Uterus (tissue), 4 donors: ENCODE data around the gene GPR155. TPM values are rescaled to one million over a fixed set of nuclear protein-coding genes. Genes with fewer than 3 reads are reported as not detected.

Experiments used
- DNase-seq, 2 donors: peaks; one replicate each; pipeline ENCODE4 v3.0.0-alpha.2; 2019 to 2020
- H3K27ac ChIP-seq, 2 donors: fragments of 200-600 bp; sonication (generic); 1 replicate in 1 of 2; 2 replicates in 1 of 2; pipeline ENCODE4 v1.5.1; 2016 to 2018
- H3K27me3 ChIP-seq, 2 donors: fragments of 200-600 bp; sonication (generic); one replicate each; pipeline ENCODE4 v1.5.1; 2018 to 2019; ENCODE audit warnings: control low read depth in 1 of 2
- H3K36me3 ChIP-seq, 2 donors: fragments of 200-600 bp; sonication (generic); one replicate each; pipeline ENCODE4 v1.5.1; 2019; ENCODE audit warnings: control low read depth in 1 of 2
- H3K4me1 ChIP-seq, 2 donors: fragments of 200-600 bp; sonication (generic); one replicate each; pipeline ENCODE4 v1.5.1; 2018 to 2019; ENCODE audit warnings: control low read depth in 1 of 2
- H3K4me3 ChIP-seq, 2 donors: fragments of 200-600 bp; sonication (generic); 1 replicate in 1 of 2; 2 replicates in 1 of 2; pipeline ENCODE4 v1.5.1; 2018 to 2019; ENCODE audit warnings: mild to moderate bottlenecking in 1 of 2
- H3K9me3 ChIP-seq, 2 donors: fragments of 200-600 bp; sonication (generic); one replicate each; pipeline ENCODE4 v1.5.1; 2019; ENCODE audit warnings: control low read depth in 1 of 2
- CTCF ChIP-seq, 4 experiments: fragments of 200-600 bp in 2 of 4; fragments of 450-650 bp in 2 of 4; sonication (generic) in 2 of 4; IDR thresholded peaks; one replicate each; pipeline ENCODE4 v1.5.1; 2016 to 2019; ENCODE audit warnings: antibody characterized with exemption in 4 of 4, mild to moderate bottlenecking in 2 of 4, moderate library complexity in 1 of 4
- POLR2A ChIP-seq, 2 donors: fragments of 450-650 bp; IDR thresholded peaks; one replicate each; pipeline ENCODE4 v1.6.1; 2016; ENCODE audit warnings: antibody characterized with exemption in 2 of 2, mild to moderate bottlenecking in 1 of 2, moderate library complexity in 1 of 2
- intact Hi-C: fragments of 100-400 bp; cut with DNase I; formaldehyde crosslinking; loops from one replicate; pipeline ENCODE4 v1.15.1; 2023; ENCODE audit warnings: low total_unique reads
- total RNA-seq, 4 donors: library from RNA; depleted of rRNA in 3 of 4; stranded (reverse); fragments of >200 nt in 3 of 4; gene quantifications; one replicate each; pipeline versions ENCODE4 v1.1.0 to v1.2.4, GENCODE V29; 2014 to 2023
- donor health status: DM: yes; HTN: yes; CAD: no.

Gene GPR155
- total RNA-seq, 4 donors from 2014 or later: 2.3 to 6.6 (median 4.6) TPM

GRCh38 chr2:174465327-174465726 lies 21.5 kb downstream of the GPR155 start:
- H3K27ac ChIP-seq: no peak overlapping the region
- intact Hi-C loops: loop anchor here (10.0 kb wide), 1 partner anchor 219 kb away; no protein-coding TSS in a partner anchor
- H3K4me1 ChIP-seq: no peaks in the 10 kb centered on the region
- H3K36me3 ChIP-seq: peaks cover 0 to 2% of the 10 kb centered on the region in 2 donors
- TF ChIP-seq POLR2A (IDR thresholded peaks at IDR 0.05): no peak
- no peak for TF ChIP-seq CTCF (IDR thresholded peaks at IDR 0.05)
- DNase-seq: no peak
- H3K4me3 ChIP-seq: no peak overlapping the region
- H3K27me3 ChIP-seq: no peaks in the 10 kb centered on the region
- H3K9me3 ChIP-seq: no peaks in the 10 kb centered on the region

- H3K4me1 ChIP-seq: no peaks in the 10 kb centered on the region
- intact Hi-C loops: loop anchor here (10.0 kb wide), 1 partner anchor 224 kb away; no protein-coding TSS in a partner anchor
- H3K9me3 ChIP-seq: no peaks in the 10 kb centered on the region
- H3K4me3 ChIP-seq: no peak overlapping the region
- no peak for DNase-seq
- H3K27me3 ChIP-seq: no peaks in the 10 kb centered on the region
- TF ChIP-seq POLR2A (IDR thresholded peaks at IDR 0.05): no peak
- TF ChIP-seq CTCF (IDR thresholded peaks at IDR 0.05): no peak
- no peak overlapping the region for H3K27ac ChIP-seq
- no peaks in the 10 kb centered on the region for H3K36me3 ChIP-seq
Measured at GRCh38 chr2:174461221-174461620, 25.6 kb downstream of the GPR155 start.

- no peak for DNase-seq
- TF ChIP-seq POLR2A (IDR thresholded peaks at IDR 0.05) (no peak), CTCF (IDR thresholded peaks at IDR 0.05) (no peak)
- intact Hi-C loops: no loop called here
- no peaks in the 10 kb centered on the region for H3K36me3 ChIP-seq
- no peaks in the 10 kb centered on the region for H3K4me1 ChIP-seq
- H3K27ac ChIP-seq: no peak overlapping the region
- no peaks in the 10 kb centered on the region for H3K27me3 ChIP-seq
- H3K9me3 ChIP-seq: no peaks in the 10 kb centered on the region
- H3K4me3 ChIP-seq: no peak overlapping the region
Measured at GRCh38 chr2:174454566-174454965, 32.3 kb downstream of the GPR155 start.

GRCh38 chr2:174450021-174450816 lies 36.6 kb downstream of the GPR155 start:
- Histone ChIP-seq H3K27ac (no peak overlapping the region), H3K27me3 (no peaks in the 10 kb centered on the region), H3K9me3 (no peaks in the 10 kb centered on the region), H3K36me3 (no peaks in the 10 kb centered on the region), H3K4me3 (no peak overlapping the region), H3K4me1 (no peaks in the 10 kb centered on the region)
- TF ChIP-seq CTCF (IDR thresholded peaks at IDR 0.05): no peak
- TF ChIP-seq POLR2A (IDR thresholded peaks at IDR 0.05): no peak
- intact Hi-C loops: no loop called here
- DNase-seq: no peak

- H3K36me3 ChIP-seq: no peaks in the 10 kb centered on the region
- H3K27ac ChIP-seq: no peak overlapping the region
- TF ChIP-seq POLR2A (IDR thresholded peaks at IDR 0.05): no peak
- TF ChIP-seq CTCF (IDR thresholded peaks at IDR 0.05): no peak
- intact Hi-C loops: no loop called here
- H3K4me3 ChIP-seq: no peak overlapping the region
- H3K9me3 ChIP-seq: no peaks in the 10 kb centered on the region
- H3K4me1 ChIP-seq: no peaks in the 10 kb centered on the region
- H3K27me3 ChIP-seq: no peaks in the 10 kb centered on the region
- DNase-seq: no peak
Measured at GRCh38 chr2:174449033-174449432, 37.8 kb downstream of the GPR155 start.
